Mesodermal cell (in vitro differentiated cells): Measurements from ENCODE around the gene MRTFA.
A peak's percentile ranks its signal among the peaks of the same experiment; 100 is the strongest.
"Not testable (repeated sequence)": the region's sequence is repeated elsewhere in the genome, so short reads cannot be mapped to it uniquely, and the experiment has no call there.

ENCODE experiments used
- H3K27ac ChIP-seq: 2 replicates; pipeline ENCODE4 v1.7.0; 2013; ENCODE audit warnings: mild to moderate bottlenecking, low read depth, low read length, moderate library complexity; ENCODE audit not compliant: severe bottlenecking
- H3K36me3 ChIP-seq: 2 replicates; pipeline ENCODE4 v1.7.1; 2013; ENCODE audit warnings: mild to moderate bottlenecking, low read length, moderate library complexity; ENCODE audit not compliant: control insufficient read depth, insufficient read depth
- H3K4me1 ChIP-seq: one replicate; pipeline ENCODE4 v1.7.1; 2013; ENCODE audit warnings: mild to moderate bottlenecking, low read length; ENCODE audit not compliant: insufficient read depth, control insufficient read depth, poor library complexity, severe bottlenecking
- H3K4me3 ChIP-seq: 2 replicates; pipeline ENCODE4 v1.7.0; 2013; ENCODE audit warnings: low read length, control low read depth, mild to moderate bottlenecking; ENCODE audit not compliant: insufficient read depth, poor library complexity, severe bottlenecking; ENCODE audit errors: extremely low read depth
- H3K9me3 ChIP-seq: 2 replicates; pipeline ENCODE4 v1.7.1; 2013; ENCODE audit warnings: mild to moderate bottlenecking, low read length, moderate library complexity; ENCODE audit not compliant: control insufficient read depth
- WGBS, 2 experiments: methylation state at CpG; one replicate each; pipeline ENCODE4 v1.1.5; 2013; ENCODE audit warnings: missing lambda C conversion rate in 2 of 2; ENCODE audit not compliant: insufficient coverage in 2 of 2; 5-methylcytosine and 5-hydroxymethylcytosine counted together

Gene MRTFA

DNA sequence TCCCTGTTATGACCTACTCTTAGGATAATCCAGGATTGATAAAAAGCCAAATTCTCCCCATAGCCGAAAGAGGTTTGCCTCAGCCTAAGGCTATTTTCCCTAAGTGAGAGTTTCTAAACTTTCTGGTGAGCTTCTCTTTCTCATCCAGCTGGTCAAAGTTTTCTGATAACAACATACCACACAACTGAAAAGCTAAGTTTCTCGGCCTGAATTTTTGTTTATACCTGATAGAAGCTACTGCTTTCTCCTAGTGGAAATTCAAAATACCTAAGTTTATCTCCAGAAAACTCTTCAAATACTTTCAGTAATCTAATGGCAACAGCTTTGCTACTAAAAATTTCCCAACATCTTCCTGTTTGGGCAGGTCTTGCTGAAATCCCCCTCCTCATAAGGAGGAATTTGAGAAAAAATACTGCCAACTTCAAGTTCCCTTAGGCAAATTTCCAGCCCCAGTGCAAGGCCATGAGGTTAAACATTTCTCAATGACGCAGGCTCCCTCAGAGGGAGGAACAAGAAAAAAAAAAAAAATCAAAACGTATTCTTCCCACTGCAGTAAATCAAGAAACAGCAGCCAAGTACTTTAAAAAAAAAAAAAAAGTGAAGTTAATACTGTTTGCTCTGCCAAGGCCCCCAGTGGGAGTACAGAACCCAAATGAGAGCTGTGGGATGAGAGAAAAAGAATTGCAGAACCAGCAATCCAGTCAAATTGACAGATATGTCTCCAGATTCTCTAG is 127.0 kb downstream of the MRTFA start:
- WGBS, 2 experiments = 83 to 90% methylated on average over 2 of the region's 4 CpGs
- Histone ChIP-seq H3K27ac (peak overlapping the region; percentile 80), H3K4me3 (no peak overlapping the region), H3K4me1 (peaks cover 55% of the 10 kb centered on the region), H3K9me3 (no peaks in the 10 kb centered on the region), H3K36me3 (peaks cover 23% of the 10 kb centered on the region)

GRCh38 chr22:40508046-40508445 is 128.5 kb downstream of the MRTFA start:
- WGBS, 2 experiments = 88 to 93% methylated on average over 7 of the region's 8 CpGs
- H3K9me3 ChIP-seq, H3K27ac ChIP-seq, H3K4me3 ChIP-seq: not testable (repeated sequence)
- H3K36me3 ChIP-seq = peaks cover 29% of the 10 kb centered on the region
- H3K4me1 ChIP-seq = peaks cover 54% of the 10 kb centered on the region

- 80 to 100% methylated on average over 2 to 4 of the region's 6 CpGs for WGBS, 2 experiments
- H3K27ac ChIP-seq = no peak overlapping the region
- H3K9me3 ChIP-seq = peaks cover 9% of the 10 kb centered on the region
- no peak overlapping the region for H3K4me3 ChIP-seq
- peaks cover 34% of the 10 kb centered on the region for H3K36me3 ChIP-seq
- peaks cover 49% of the 10 kb centered on the region for H3K4me1 ChIP-seq
Measured at GRCh38 chr22:40507491-40507890, 129.0 kb downstream of the MRTFA start.

DNA sequence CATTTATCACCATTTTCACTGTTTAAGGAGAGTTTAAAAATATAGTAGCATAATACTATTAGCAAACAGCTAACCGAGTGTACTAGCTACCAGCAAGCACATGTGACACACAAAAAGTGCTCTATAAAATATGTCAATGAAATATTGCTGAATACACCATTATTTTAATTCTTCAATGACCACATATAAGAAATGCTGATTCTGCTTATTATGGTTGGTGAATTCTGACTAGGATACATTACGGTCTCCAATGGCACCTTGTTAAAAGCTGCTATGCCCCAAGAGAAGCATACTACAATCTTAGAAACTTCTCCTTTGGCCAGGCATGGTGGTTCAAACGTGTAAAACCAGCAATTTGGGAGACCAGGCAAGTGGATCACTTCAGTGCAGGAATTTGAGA is 129.8 kb downstream of the MRTFA start:
- no peak overlapping the region for H3K4me3 ChIP-seq
- WGBS, 2 experiments = 67 to 83% methylated on average over 1 of the region's 3 CpGs
- H3K4me1 ChIP-seq = peaks cover 42% of the 10 kb centered on the region
- H3K9me3 ChIP-seq = peaks cover 9% of the 10 kb centered on the region
- no peak overlapping the region for H3K27ac ChIP-seq
- H3K36me3 ChIP-seq = peaks cover 36% of the 10 kb centered on the region

DNA sequence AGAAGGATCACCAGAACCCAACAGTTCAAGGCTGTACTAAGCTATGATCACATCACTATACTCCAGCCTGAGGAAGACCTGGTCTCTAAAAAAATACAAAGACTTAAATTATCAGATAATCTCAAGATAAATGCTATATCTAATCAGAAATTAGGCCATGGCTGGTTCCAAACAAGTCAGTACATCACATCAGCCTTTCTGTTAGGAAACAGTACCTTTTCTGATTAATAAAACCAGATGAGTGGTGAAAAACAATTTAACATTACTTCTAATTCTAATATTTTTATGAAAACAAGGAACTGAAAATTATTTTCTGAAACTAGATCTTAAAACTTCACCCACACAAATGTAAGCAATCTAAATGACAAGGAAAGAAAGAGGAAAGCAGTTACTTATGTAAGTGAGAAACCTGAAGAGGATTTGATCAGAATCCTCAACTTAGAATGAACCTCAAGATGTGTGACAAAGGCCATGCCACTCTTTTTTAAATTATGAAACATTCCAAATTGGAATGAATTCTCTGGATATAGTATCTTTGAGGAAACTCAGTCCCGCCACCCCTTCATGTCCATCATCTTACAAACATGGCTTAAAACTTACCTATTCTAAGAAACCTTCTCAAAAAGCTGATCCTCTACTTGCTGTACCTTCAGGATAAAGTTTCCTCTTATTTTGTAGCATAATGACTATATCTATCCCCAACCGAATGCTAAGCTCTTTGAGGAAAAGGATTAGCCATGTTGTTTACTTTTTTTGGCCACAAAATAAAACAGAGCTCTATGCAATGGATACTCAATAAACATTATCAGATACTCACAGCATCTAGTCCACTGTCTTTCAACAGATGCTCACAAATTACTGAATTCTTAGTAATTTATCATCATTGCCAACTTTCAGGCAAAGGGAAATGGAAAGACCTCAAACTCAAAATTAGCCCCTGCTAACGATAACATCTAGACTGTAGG is 132.0 kb downstream of the MRTFA start:
- Histone ChIP-seq H3K4me1 (peaks cover 25% of the 10 kb centered on the region), H3K4me3 (no peak overlapping the region), H3K36me3 (peaks cover 36% of the 10 kb centered on the region), H3K27ac (no peak overlapping the region), H3K9me3 (peaks cover 9% of the 10 kb centered on the region)
- 86% methylated on average over 1 of the region's 3 CpGs; no CpG with 5 or more reads in 1 of the 2 experiments for WGBS, 2 experiments

DNA sequence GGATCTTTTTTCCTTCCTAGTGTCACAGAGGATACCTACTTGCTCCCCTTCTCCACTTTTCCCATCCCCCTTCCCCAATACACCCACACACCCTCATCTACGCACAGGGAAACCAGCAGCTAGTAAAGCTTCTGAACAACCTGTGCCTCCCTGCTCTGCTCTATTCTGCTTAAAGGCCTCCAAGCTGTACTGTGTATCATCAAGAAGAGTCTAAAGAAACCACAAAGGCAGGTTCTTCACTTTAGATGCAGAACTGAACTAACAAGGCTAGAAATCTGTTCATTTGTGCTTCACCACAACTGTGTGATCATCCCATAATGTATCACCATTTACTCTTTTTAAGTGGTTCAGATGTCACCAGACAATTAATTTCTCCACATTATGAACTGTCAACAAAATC is 133.6 kb downstream of the MRTFA start:
- H3K9me3 ChIP-seq = peaks cover 9% of the 10 kb centered on the region

DNA sequence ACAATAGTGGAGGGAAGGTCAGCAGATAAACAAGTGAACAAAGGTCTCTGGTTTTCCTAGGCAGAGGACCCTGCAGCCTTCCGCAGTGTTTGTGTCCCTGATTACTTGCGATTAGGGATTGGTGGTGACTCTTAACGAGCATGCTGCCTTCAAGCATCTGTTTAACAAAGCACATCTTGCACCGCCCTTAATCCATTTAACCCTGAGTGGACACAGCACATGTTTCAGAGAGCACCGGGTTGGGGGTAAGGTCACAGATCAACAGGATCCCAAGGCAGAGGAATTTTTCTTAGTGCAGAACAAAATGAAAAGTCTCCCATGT is 136.1 kb downstream of the MRTFA start:
- not testable (repeated sequence) for H3K9me3 ChIP-seq, H3K4me3 ChIP-seq, H3K27ac ChIP-seq
- H3K36me3 ChIP-seq = peaks cover 30% of the 10 kb centered on the region
- WGBS, 2 experiments = no CpG with 5 or more reads among the region's 5 CpGs
- H3K4me1 ChIP-seq = peaks cover 20% of the 10 kb centered on the region

More for the DNA sequence above, 133.6 kb downstream of the MRTFA start:
- 80 to 100% methylated on average over 1 of the region's 1 CpG for WGBS, 2 experiments
- no peak overlapping the region for H3K4me3 ChIP-seq
- H3K4me1 ChIP-seq = peaks cover 15% of the 10 kb centered on the region
- H3K36me3 ChIP-seq = peaks cover 36% of the 10 kb centered on the region
- H3K27ac ChIP-seq = no peak overlapping the region

DNA sequence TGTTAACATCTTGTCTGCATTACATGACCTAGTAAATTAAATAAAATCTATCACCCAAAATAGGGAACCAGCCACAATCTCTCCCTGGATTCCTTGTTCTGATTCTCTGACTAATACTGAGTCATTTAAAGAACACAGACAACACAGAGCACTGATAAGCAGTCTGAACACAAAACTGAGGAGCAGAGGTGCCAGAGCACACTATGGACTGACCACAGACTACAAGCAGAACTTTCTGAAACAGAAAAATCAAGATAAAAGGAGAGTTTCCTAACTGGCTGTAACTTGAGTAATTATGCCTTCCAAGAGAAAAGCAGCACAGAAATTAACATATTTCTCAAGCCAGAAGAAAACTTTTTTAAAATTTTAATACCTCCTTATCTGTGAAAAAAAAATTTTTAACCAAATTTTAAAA is 137.3 kb downstream of the MRTFA start:
- H3K9me3 ChIP-seq = peaks cover 9% of the 10 kb centered on the region
- H3K27ac ChIP-seq = peak overlapping the region; percentile 97
- H3K4me1 ChIP-seq = peaks cover 15% of the 10 kb centered on the region
- H3K36me3 ChIP-seq = peaks cover 25% of the 10 kb centered on the region
- H3K4me3 ChIP-seq = no peak overlapping the region

GRCh38 chr22:40498420-40499208 is 137.9 kb downstream of the MRTFA start:
- peaks cover 9% of the 10 kb centered on the region for H3K9me3 ChIP-seq
- H3K27ac ChIP-seq = peak overlapping the region; percentile 97
- H3K4me3 ChIP-seq = no peak overlapping the region
- WGBS, 2 experiments = 50 to 61% methylated on average over 2 to 3 of the region's 6 CpGs
- peaks cover 27% of the 10 kb centered on the region for H3K36me3 ChIP-seq
- peaks cover 15% of the 10 kb centered on the region for H3K4me1 ChIP-seq

GRCh38 chr22:40493441-40493840 is 143.1 kb downstream of the MRTFA start:
- Histone ChIP-seq H3K9me3 (no peaks in the 10 kb centered on the region), H3K36me3 (peaks cover 47% of the 10 kb centered on the region), H3K4me1 (peaks cover 29% of the 10 kb centered on the region), H3K4me3 (no peak overlapping the region), H3K27ac (no peak overlapping the region)
- WGBS, 2 experiments = no CpG with 5 or more reads among the region's 2 CpGs
